Uterus (tissue), 2 donors: ENCODE results near the gene CSNK2A2.

Experiments used
- CTCF ChIP-seq, 4 experiments: fragments of 200-600 bp in 2 of 4; fragments of 450-650 bp in 2 of 4; sonication (generic) in 2 of 4; IDR thresholded peaks; one replicate each; pipeline ENCODE4 v1.5.1; 2016 to 2019; ENCODE audit warnings: antibody characterized with exemption in 4 of 4, mild to moderate bottlenecking in 2 of 4, moderate library complexity in 1 of 4
- POLR2A ChIP-seq, 2 donors: fragments of 450-650 bp; IDR thresholded peaks; one replicate each; pipeline ENCODE4 v1.6.1; 2016; ENCODE audit warnings: antibody characterized with exemption in 2 of 2, mild to moderate bottlenecking in 1 of 2, moderate library complexity in 1 of 2

GRCh38 chr16:58121132-58121531, 76.8 kb downstream of the CSNK2A2 start:
- TF ChIP-seq CTCF (IDR thresholded peaks at IDR 0.05) (no peak), POLR2A (IDR thresholded peaks at IDR 0.05) (no peak)
